Activated CD4-positive, CD25-positive, alpha-beta regulatory T cell treated with anti-CD3 and anti-CD28 coated beads, Interleukin-2, amount 50 U/mL, for 16 hours (primary cell): Measurements from ENCODE around the gene BIRC7.

Source experiments
- DNase-seq: peaks from one replicate; pipeline ENCODE4 v3.0.0-alpha.2; 2020; ENCODE audit warnings: low read depth, low spot score

The BIRC7 gene

GRCh38 chr20:63235399-63235983, at the start of gene BIRC7:
BIRC7 (plus strand) TSS chr20:63235905; CDS start chr20:63236097, 192 bp downstream.
- no peak for DNase-seq

DNA sequence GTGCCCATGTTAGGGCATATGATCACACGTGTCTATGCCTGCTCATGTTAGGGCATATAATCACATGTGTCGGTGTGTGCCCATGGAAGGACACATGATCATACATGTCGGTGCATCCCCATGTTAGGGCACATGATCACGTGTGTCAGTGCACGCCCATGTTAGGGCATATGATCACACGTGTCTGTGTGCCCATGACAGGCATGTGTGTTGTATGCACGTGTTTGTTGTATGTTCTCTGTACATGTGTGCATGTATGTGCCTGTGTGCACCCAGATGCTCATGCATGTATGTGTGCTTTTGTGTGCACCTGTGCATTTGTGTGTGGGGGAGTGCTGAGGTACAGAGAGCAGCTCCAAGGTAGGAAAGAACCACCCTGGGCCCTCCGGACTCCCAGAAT, 49.6 kb upstream of the BIRC7 start:
- DNase-seq, result no peak

- DNase-seq, result no peak
These were observed 49.0 kb upstream of the BIRC7 start for GRCh38 chr20:63186528-63187316.

GRCh38 chr20:63187338-63188158, 48.2 kb upstream of the BIRC7 start:
- no peak for DNase-seq

DNA sequence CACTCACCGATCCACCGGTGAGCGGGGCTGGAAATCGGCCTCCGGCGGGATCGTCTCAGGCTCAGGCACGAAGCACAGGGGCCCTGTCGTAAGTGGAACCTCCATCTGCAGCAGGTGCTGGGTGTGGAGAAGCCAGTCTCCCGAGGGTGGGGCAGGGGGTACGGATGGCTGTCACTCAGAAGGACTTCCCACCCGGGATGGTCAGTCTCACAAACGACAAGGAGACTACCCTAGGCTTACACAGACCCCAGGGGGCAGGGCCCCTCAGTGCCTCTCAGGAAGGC, 47.6 kb upstream of the BIRC7 start:
- DNase-seq, result no peak

- DNase-seq, result no peak
These were observed 46.9 kb upstream of the BIRC7 start for GRCh38 chr20:63188641-63189321.

GRCh38 chr20:63189322-63189642, 46.4 kb upstream of the BIRC7 start:
- DNase-seq, result no peak

GRCh38 chr20:63189846-63190559, 45.7 kb upstream of the BIRC7 start:
- no peak for DNase-seq

GRCh38 chr20:63190828-63191227, 44.9 kb upstream of the BIRC7 start:
- DNase-seq, result no peak

GRCh38 chr20:63191400-63191799, 44.3 kb upstream of the BIRC7 start:
- DNase-seq, result no peak

- no peak for DNase-seq
These were observed 43.0 kb upstream of the BIRC7 start for GRCh38 chr20:63192721-63193120.

GRCh38 chr20:63194007-63194796, 41.5 kb upstream of the BIRC7 start:
- no peak for DNase-seq

DNA sequence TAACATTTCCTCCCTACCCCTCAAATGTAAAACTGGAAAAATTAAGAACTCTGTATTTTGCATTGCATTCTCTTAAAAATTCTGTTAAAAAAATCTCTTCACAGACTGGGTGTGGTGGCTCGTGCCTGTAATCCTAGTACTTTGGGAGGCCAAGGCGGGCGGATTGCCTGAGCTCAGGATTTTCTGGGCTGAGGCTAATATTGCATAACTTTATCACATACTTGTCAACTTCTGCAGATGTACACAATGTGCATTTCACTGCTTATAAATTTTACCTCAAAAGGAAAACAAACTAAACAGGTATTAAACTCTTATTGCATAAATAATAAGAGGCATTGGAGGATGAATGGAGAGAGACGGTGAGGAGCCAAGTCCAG, 40.9 kb upstream of the BIRC7 start:
- DNase-seq, result no peak

DNA sequence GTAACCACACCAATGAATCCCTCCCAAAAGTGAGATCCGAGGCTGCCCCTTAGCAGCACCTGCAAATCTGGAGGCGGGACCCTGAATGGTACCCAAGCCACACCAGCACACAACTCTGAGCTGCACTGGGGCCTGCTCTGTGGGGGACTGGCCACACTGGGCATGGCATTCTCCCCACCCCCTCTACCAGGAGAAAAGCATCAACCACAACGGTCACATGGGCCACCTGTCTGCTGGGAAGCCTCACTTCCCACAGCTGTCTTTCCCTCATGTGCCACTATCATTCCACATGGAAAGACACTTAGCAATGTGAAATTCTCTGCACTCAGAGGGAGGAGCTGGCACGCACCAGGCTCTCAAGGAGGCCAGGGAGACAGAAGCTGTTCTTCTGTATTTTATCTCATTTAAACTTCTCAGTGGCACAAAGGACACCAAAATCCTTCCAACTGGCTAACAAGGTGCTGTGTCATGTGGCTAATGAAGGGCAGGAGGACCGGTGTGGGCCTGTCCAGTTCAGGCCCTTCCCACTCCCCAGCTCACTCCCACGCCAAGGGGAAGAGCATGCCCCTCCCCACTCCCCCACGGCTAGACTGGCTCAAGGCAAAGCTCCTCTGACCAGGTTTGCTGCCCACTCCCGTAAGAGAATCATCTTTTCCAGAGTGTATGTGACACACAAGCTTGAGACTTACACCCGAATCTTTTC, 38.8 kb upstream of the BIRC7 start:
- no peak for DNase-seq

DNA sequence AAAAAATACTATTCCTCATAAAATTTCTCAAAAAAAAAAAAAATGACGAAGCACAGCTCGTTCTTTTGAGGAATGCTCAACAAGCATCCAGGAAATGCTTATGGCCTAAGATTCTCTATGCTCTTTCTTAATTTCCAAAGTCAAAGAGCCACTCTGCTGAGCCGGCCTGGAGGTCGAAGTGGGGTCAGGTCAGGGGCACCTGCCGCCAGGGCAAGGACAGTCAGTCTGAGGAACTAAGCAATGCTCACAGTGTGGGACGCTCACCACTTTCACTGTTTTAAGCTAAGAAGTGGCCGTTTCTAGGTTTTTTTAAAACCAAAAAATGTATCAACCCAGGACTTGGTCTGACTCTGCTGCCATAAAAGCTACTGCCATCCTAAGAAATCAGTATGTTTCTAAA, 37.1 kb upstream of the BIRC7 start:
- DNase-seq, result no peak

- no peak for DNase-seq
These were observed 33.7 kb upstream of the BIRC7 start for GRCh38 chr20:63202021-63202420.

DNA sequence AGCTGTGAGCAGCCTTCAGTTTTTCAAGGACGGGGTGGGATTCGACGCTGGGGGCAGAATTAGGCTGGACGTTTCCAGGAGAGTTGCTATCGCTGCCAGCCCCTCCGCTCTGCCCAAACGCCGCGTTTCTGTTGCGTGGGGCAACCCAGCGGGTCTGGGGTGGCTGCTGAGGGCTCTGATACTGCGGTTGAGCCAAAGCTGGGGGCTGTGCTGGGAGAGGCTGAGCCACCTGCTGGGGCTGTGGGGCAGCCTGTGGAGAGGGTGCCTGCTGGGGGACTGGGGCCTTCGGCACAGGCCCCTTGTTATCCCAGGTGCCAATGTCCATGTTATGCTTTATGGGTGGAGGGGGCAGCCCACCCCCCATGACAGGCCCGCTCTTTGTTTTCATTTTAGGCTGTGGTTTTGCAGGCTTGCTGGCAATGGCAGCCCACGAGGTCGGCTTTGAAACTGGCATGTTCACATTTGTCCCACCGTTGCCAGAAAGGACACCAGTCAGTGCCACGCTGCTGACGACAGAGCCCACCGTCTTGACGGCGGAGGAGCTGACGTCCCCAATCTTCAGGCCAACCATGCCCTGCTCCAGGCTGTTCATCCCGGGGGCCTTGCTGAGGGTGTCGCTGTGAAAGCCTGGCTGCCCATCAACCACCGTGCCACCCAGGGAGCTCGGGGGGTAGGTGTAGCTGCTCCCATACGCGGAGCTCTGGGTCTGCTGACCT, 32.7 kb upstream of the BIRC7 start:
- no peak for DNase-seq

DNA sequence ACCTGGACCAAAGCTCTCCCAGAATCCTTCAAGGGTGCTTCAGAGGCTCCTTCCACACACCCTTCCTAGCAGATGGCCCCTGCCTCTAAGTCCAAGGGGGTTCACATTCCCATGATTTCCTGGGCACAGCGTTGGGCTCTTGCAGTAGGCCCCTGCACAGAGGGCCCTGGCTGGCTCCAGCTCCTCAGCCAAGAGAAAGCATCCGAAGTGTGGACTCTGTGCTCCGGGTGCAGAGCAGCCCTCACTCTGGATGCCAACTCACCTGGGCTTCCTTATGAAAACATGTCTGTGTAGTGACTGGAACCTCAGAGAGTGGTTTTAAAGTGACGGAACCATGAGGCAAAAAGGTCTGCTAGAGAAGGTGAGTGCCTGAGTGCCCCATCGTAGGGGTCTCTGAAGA, 31.3 kb upstream of the BIRC7 start:
- no peak for DNase-seq

DNA sequence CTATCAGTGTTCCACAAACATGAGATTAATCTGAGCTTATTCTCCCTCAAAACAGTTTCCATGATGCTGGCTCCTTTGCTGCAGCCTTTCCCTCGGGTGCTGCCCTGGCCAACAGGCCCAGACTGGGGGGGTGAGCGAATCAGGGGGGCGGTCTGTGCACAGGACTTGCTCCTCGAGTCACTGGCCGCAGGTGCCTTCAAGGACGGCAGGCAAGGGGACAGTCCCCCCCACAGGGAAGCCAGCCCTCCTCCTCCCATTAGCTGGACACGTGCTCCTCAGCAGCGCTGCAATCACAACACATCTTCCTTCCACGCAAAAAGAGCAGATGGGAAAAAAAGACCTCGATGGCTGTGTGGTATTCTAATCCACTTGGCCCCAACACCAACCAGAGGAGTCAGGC, 29.8 kb upstream of the BIRC7 start:
- DNase-seq, result no peak

GRCh38 chr20:63206878-63207277, 28.8 kb upstream of the BIRC7 start:
- DNase-seq, result no peak
